Esophagus muscularis mucosa (tissue), 3 donors: ENCODE data around the gene ERI3.

ENCODE experiments used
- CTCF ChIP-seq, 3 experiments: fragments of 200-600 bp in 2 of 3; fragments of 450-650 bp in 1 of 3; sonication (generic) in 2 of 3; IDR thresholded peaks; one replicate each; pipeline ENCODE4 v1.5.1; 2017 to 2019; ENCODE audit warnings: antibody characterized with exemption in 3 of 3, mild to moderate bottlenecking in 2 of 3, moderate library complexity in 1 of 3
- POLR2A ChIP-seq: fragments of 450-650 bp; IDR thresholded peaks from one replicate; pipeline ENCODE4 v1.6.1; 2017; ENCODE audit warnings: antibody characterized with exemption, moderate library complexity, mild to moderate bottlenecking, low read depth

GRCh38 chr1:44210595-44210994, 144.5 kb downstream of the ERI3 start:
- TF ChIP-seq CTCF (IDR thresholded peaks at IDR 0.05) (no peak), POLR2A (no peak)
